LNCaP clone FGC (cell line): ENCODE measurements around the gene FCER1G.

Source experiments
- DNase-seq: peaks from one replicate; pipeline ENCODE4 v3.0.0-alpha.2; 2011; ENCODE audit warnings: low read depth
- H3K4me3 ChIP-seq: 2 replicates; pipeline ENCODE4 v1.5.1; 2011; ENCODE audit warnings: mild to moderate bottlenecking, low read depth, low read length, control low read depth
- TF ChIP-seq, protein P1 (sequence below): IDR thresholded peaks from 2 replicates; pipeline ENCODE4 v1.5.1; 2012; ENCODE audit warnings: mild to moderate bottlenecking; ENCODE audit not compliant: control insufficient read depth, insufficient read depth; ENCODE audit errors: extremely low read depth

Gene FCER1G

DNA sequence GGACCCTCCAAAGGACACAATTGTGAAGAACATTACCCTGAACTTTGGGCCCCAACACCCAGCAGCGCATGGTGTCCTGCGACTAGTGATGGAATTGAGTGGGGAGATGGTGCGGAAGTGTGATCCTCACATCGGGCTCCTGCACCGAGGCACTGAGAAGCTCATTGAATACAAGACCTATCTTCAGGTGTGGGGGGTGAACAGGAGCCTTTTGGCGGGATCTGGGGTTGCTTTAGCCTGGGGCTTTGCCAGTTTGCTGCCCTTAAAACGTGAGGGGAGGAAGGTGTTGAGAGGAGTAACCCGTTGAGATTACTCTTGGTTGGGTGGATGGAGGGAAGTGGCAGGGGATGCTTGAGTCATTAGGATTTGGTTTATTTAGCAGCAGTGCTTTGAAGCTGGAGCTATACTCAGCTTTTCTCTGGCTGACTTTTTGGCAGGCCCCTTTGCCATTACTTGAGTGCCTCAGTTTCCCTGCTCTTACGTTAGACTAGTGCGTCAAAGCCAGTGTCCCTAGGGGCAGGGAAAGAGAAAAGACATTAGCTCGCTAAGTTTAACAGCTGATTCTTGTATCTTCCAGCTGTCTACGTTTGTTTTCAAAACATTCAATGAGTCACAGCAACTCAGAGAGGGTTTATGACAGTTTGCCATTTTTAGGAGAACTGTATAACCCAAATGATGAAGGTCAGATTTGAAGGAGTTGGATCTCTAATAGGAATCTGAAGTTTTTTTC lies 8.5 kb upstream of the FCER1G start:
- TF ChIP-seq, protein P1, sequence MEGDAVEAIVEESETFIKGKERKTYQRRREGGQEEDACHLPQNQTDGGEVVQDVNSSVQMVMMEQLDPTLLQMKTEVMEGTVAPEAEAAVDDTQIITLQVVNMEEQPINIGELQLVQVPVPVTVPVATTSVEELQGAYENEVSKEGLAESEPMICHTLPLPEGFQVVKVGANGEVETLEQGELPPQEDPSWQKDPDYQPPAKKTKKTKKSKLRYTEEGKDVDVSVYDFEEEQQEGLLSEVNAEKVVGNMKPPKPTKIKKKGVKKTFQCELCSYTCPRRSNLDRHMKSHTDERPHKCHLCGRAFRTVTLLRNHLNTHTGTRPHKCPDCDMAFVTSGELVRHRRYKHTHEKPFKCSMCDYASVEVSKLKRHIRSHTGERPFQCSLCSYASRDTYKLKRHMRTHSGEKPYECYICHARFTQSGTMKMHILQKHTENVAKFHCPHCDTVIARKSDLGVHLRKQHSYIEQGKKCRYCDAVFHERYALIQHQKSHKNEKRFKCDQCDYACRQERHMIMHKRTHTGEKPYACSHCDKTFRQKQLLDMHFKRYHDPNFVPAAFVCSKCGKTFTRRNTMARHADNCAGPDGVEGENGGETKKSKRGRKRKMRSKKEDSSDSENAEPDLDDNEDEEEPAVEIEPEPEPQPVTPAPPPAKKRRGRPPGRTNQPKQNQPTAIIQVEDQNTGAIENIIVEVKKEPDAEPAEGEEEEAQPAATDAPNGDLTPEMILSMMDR: no peak
- no peak for DNase-seq
- no peak overlapping the region for H3K4me3 ChIP-seq

DNA sequence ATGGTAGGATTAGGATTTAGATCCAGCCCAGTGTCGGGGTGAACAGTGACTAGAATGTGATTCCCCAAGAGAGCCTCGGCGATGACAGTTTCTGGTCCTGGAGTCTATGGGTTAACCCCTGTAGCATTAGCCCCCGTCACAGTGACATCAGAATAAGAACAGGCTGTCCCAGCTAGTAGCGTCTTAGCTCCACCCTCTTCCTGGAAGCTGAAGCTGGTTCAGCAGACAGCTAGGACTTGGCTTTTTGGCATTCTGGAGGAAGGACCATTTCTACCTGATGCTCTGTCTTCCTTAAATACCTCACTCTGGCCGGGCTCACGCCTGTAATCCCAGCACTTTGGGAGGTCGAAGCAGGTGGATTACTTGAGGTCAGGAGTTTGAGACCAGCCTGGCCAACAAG lies 7.9 kb upstream of the FCER1G start:
- TF ChIP-seq, protein P1: no peak
- no peak overlapping the region for H3K4me3 ChIP-seq
- DNase-seq: no peak

DNA sequence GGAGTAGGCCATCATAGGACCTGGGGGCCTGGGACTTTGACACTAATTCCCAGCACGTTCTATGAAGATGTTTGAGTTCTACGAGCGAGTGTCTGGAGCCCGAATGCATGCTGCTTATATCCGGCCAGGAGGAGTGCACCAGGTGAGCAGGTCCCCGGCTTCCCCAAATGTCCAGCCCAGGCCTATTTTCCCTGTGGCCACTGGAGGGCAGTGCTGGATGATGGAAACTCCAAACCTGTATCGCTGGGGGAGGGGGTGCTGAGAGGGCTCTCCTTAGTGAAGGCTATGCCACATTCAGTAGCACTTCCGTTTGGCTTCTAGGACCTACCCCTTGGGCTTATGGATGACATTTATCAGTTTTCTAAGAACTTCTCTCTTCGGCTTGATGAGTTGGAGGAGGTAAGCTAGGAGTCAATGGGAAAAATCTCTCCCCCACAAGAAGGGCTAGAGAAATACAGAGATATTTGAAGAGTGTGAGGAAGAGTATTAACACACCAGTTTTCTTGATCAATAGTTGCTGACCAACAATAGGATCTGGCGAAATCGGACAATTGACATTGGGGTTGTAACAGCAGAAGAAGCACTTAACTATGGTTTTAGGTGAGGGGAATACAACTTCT lies 5.2 kb upstream of the FCER1G start:
- peak; percentile 42 for DNase-seq
- no peak overlapping the region for H3K4me3 ChIP-seq
- TF ChIP-seq, protein P1: peak; percentile 93

DNA sequence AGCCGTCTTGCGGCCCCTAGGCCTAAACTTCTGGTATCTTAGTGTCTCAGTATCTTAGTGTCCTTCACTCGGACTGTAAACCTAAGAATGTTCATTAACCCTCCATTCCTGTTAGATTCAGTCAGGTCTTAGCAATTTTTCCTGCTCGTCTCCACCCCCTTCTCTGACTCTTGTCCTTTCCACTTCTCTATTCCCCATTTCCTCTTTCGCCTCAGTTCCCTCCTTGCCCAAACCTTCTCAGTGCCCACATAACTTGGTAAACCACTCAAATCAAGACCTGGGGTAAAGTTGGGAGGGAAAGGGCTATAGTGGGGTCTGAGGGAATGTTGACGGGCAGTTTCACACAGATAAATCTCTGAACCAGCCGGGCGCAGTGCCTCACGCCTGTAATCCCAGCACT lies 726 bp upstream of the FCER1G start:
- no peak for DNase-seq

DNA sequence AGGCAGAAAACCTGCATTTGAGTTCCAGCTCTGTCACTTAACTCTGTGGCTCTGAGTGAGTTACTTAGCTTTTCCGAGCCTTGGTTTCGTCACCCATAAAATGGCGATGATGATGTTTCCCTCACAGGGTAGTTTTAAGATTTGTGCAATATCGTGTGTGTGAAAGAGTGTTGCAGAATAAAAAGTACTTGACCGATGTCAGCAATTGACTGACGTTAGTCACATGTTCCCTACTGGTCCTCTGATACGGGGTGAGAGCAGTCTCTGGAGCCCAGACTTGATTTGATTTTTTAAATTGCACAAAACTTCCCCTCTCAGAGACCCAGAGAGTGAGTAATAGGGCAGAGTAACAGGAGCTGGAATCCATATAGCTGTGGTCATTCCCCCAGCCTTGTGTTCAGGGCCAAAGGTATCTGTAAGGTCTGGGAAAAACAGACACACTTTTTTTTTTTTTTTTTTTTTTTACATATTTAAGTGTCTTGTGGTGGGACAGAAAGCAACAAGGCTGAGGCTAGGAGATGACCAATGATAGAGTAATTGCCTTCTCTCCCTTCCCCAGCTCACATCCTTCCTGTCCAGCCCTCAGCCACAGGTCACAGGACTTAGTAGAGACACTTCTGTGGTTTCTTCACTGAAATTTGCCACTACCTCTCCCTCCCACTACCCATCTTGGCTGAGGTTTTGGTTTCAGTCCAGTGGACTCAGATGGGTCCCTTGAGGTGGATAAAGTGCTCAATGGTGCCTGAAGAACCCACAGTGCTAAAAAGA lies 2.0 kb downstream of the FCER1G start:
- H3K4me3 ChIP-seq: no peak overlapping the region
- no peak for DNase-seq
- TF ChIP-seq, protein P1: no peak

More for the DNA sequence above, 726 bp upstream of the FCER1G start:
- TF ChIP-seq, protein P1: no peak
- no peak overlapping the region for H3K4me3 ChIP-seq

DNA sequence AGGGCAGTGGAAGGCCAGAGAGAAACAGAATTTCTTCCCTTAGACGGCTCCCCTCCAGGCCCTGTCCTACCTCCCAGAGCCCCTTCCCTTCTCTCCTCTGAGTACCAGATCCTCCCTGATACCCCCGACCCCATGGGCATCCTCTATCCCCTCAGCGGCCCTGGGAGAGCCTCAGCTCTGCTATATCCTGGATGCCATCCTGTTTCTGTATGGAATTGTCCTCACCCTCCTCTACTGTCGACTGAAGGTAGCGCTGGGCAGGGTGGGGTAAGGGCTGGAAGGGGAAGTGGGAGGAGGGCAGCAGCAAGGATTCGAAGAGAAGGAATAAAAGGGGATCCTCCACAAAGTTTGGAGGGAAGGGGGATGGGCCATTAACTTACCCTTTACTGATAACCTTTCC lies 2.7 kb downstream of the FCER1G start:
- H3K4me3 ChIP-seq: no peak overlapping the region
- DNase-seq: no peak
- TF ChIP-seq, protein P1: no peak
